GM21526 (cell line): ENCODE results near the gene MAP2K1.

Experiments used
- ATAC-seq: cut with Tn5 transposase; IDR thresholded peaks from one replicate; pipeline ENCODE4 v1.9.1; 2021; ENCODE audit warnings: moderate library complexity; ENCODE audit not compliant: unreplicated experiment, low FRiP score

MAP2K1 gene

GRCh38 chr15:66472176-66472999, 85.7 kb downstream of the MAP2K1 start:
- ATAC-seq, result peak; percentile 72

- ATAC-seq, result no peak
These were observed 87.4 kb downstream of the MAP2K1 start for GRCh38 chr15:66474135-66474534.

- no peak for ATAC-seq
These were observed 88.3 kb downstream of the MAP2K1 start for GRCh38 chr15:66474963-66475362.

- ATAC-seq, result no peak
These were observed 89.8 kb downstream of the MAP2K1 start for GRCh38 chr15:66476535-66476934.

GRCh38 chr15:66477011-66477410, 90.3 kb downstream of the MAP2K1 start:
- ATAC-seq, result no peak

- ATAC-seq, result no peak
These were observed 93.6 kb downstream of the MAP2K1 start for GRCh38 chr15:66480267-66480666.

GRCh38 chr15:66481107-66481856, 94.6 kb downstream of the MAP2K1 start:
- ATAC-seq, result no peak

- no peak for ATAC-seq
These were observed 95.8 kb downstream of the MAP2K1 start for GRCh38 chr15:66482539-66482938.

GRCh38 chr15:66483131-66483566, 96.4 kb downstream of the MAP2K1 start:
- no peak for ATAC-seq

GRCh38 chr15:66484539-66485112, 97.9 kb downstream of the MAP2K1 start:
- no peak for ATAC-seq

- no peak for ATAC-seq
These were observed 100.2 kb downstream of the MAP2K1 start for GRCh38 chr15:66486887-66487286.

- ATAC-seq, result no peak
These were observed 101.8 kb downstream of the MAP2K1 start for GRCh38 chr15:66488525-66488924.

- ATAC-seq, result no peak
These were observed 102.6 kb downstream of the MAP2K1 start for GRCh38 chr15:66489179-66489791.

- ATAC-seq, result no peak
These were observed 105.1 kb downstream of the MAP2K1 start for GRCh38 chr15:66491846-66492245.

GRCh38 chr15:66494262-66494661, 107.5 kb downstream of the MAP2K1 start:
- no peak for ATAC-seq

- ATAC-seq, result no peak
These were observed 110.3 kb downstream of the MAP2K1 start for GRCh38 chr15:66496951-66497501.

GRCh38 chr15:66497502-66498455, 111.1 kb downstream of the MAP2K1 start, which contains the start of gene SNAPC5:
SNAPC5 (minus strand) TSS chr15:66497762; CDS start chr15:66497731, 31 bp downstream.
- ATAC-seq, result peak; percentile 73

- ATAC-seq, result no peak
These were observed 112.0 kb downstream of the MAP2K1 start for GRCh38 chr15:66498501-66499386.
